SK-N-SH (cell line): ENCODE measurements around the gene SQOR. TPM values are rescaled to one million over a fixed set of nuclear protein-coding genes. Genes with fewer than 3 reads are reported as not detected.

Source experiments
- CTCF ChIA-PET: fragments of 300-600, 350-600 bp; formaldehyde crosslinking; extraction: SDS; loops from one replicate; lab custom pipeline; 2021; lab: Yijun Ruan, JAX
- POLR2A ChIA-PET: fragments of 350-600 bp; sonication (Branson Sonifier 250); formaldehyde crosslinking; extraction: SDS; loops from one replicate; lab custom pipeline; 2020; ENCODE audit warnings: antibody characterized with exemption, inconsistent platforms; lab: Yijun Ruan, JAX
- DNase-seq: peaks from one replicate; pipeline ENCODE4 v3.0.0; 2012
- H2AFZ ChIP-seq: fragments of 200-600 bp; sonication (generic); 2 replicates; pipeline ENCODE4 v1.8.1; 2016; ENCODE audit warnings: antibody characterized with exemption, mild to moderate bottlenecking, low read depth
- H3F3A ChIP-seq: fragments of 200-600 bp; sonication (generic); replicated peaks from 2 replicates; pipeline ENCODE3; 2016; ENCODE audit warnings: antibody characterized with exemption, mild to moderate bottlenecking; ENCODE audit not compliant: insufficient read depth
- H3K27ac ChIP-seq, 2 experiments: fragments of 200-500 bp in 1 of 2; fragments of 200-600 bp in 1 of 2; sonication (Bioruptor generic) in 1 of 2; sonication (generic), shearing (Covaris generic) in 1 of 2; 2 replicates each; pipeline versions ENCODE4 v1.5.1 to v1.6.1; 2014 to 2016; ENCODE audit warnings: low read depth in 2 of 2, inconsistent platforms in 1 of 2, low read length in 1 of 2, mild to moderate bottlenecking in 1 of 2, mixed read lengths in 1 of 2
- H3K27me3 ChIP-seq: fragments of 200-600 bp; sonication (generic), shearing (Covaris generic); 2 replicates; pipeline ENCODE4 v1.6.1; 2016; ENCODE audit warnings: mixed run types; ENCODE audit not compliant: insufficient read depth
- H3K36me3 ChIP-seq, 2 experiments: fragments of 200-500 bp in 1 of 2; fragments of 200-600 bp in 1 of 2; sonication (Bioruptor generic) in 1 of 2; sonication (generic) in 1 of 2; replicated peaks in 1 of 2; 2 replicates each; pipeline versions ENCODE3 to v1.5.1; 2014 to 2016; ENCODE audit warnings: low read length in 1 of 2, mild to moderate bottlenecking in 1 of 2; ENCODE audit not compliant: insufficient read depth in 2 of 2, control insufficient read depth in 1 of 2
- H3K4me1 ChIP-seq, 2 experiments: fragments of 200-500 bp in 1 of 2; fragments of 200-600 bp in 1 of 2; sonication (Bioruptor generic) in 1 of 2; sonication (generic), shearing (Covaris generic) in 1 of 2; 2 replicates each; pipeline versions ENCODE4 v1.5.1 to v1.6.1; 2014 to 2016; ENCODE audit warnings: low read depth in 1 of 2, low read length in 1 of 2, mixed run types in 1 of 2; ENCODE audit not compliant: insufficient read depth in 2 of 2, control insufficient read depth in 1 of 2
- H3K4me2 ChIP-seq: fragments of 200-600 bp; sonication (generic), shearing (Covaris generic); 2 replicates; pipeline ENCODE4 v1.6.1; 2017; ENCODE audit warnings: mixed run types
- H3K4me3 ChIP-seq, 2 experiments: fragments of 200-500 bp in 1 of 2; fragments of 200-600 bp in 1 of 2; sonication (Bioruptor generic) in 1 of 2; sonication (generic), shearing (Covaris generic) in 1 of 2; 2 replicates each; pipeline versions ENCODE4 v1.5.1 to v1.8.1; 2014 to 2016; ENCODE audit warnings: low read depth in 2 of 2, inconsistent platforms in 1 of 2, low read length in 1 of 2, mild to moderate bottlenecking in 1 of 2, mixed read lengths in 1 of 2, moderate library complexity in 1 of 2
- H3K79me2 ChIP-seq: fragments of 200-600 bp; sonication (generic); 2 replicates; pipeline ENCODE4 v1.8.1; 2017; ENCODE audit warnings: mild to moderate bottlenecking; ENCODE audit not compliant: insufficient read depth
- H3K9ac ChIP-seq: fragments of 200-600 bp; sonication (generic); 2 replicates; pipeline ENCODE4 v1.6.1; 2017; ENCODE audit warnings: mixed run types
- H3K9me2 ChIP-seq: fragments of 200-600 bp; sonication (generic); 2 replicates; pipeline ENCODE4 v1.6.1; 2017; ENCODE audit warnings: mixed run types
- H3K9me3 ChIP-seq: fragments of 200-600 bp; sonication (generic); 2 replicates; pipeline ENCODE4 v1.6.1; 2017; ENCODE audit warnings: mixed run types, mild to moderate bottlenecking, moderate library complexity
- H4K20me1 ChIP-seq: fragments of 200-600 bp; sonication (generic); 2 replicates; pipeline ENCODE4 v1.6.1; 2017; ENCODE audit warnings: mild to moderate bottlenecking, mixed run types; ENCODE audit not compliant: insufficient read depth
- ELF1 ChIP-seq: IDR thresholded peaks from 2 replicates; pipeline ENCODE4 v1.4.0; 2012
- EZH2phosphoT487 ChIP-seq: fragments of 200-600 bp; sonication (generic); IDR thresholded peaks from 2 replicates; pipeline ENCODE4 v1.6.1; 2017; ENCODE audit warnings: low read depth, mixed run types, mild to moderate bottlenecking, antibody characterized with exemption, moderate library complexity, borderline replicate concordance
- FOXM1 ChIP-seq: IDR thresholded peaks from 2 replicates; pipeline ENCODE4 v1.4.0; 2012; ENCODE audit warnings: low read depth, mild to moderate bottlenecking
- GABPA ChIP-seq: IDR thresholded peaks from 2 replicates; pipeline ENCODE4 v1.4.0; 2012; ENCODE audit warnings: low read depth, mild to moderate bottlenecking
- GATA2 ChIP-seq: sonication (generic); formaldehyde crosslinking; IDR thresholded peaks from 2 replicates; pipeline ENCODE4 v1.5.0; 2020; ENCODE audit warnings: mild to moderate bottlenecking, missing genetic modification reagents
- JUND ChIP-seq: IDR thresholded peaks from 2 replicates; pipeline ENCODE4 v1.4.0; 2012
- MEF2A ChIP-seq: IDR thresholded peaks from 2 replicates; pipeline ENCODE4 v1.4.0; 2012; ENCODE audit warnings: low read depth, borderline replicate concordance
- MXI1 ChIP-seq: IDR thresholded peaks from 2 replicates; pipeline ENCODE4 v1.6.1; 2012; ENCODE audit warnings: mild to moderate bottlenecking, low read depth, low read length, improper control_type of control experiment
- RAD21 ChIP-seq: IDR thresholded peaks from 2 replicates; pipeline ENCODE4 v1.6.1; 2012; ENCODE audit warnings: mild to moderate bottlenecking, low read length
- RFX5 ChIP-seq: IDR thresholded peaks from 2 replicates; pipeline ENCODE4 v1.6.1; 2012; ENCODE audit warnings: mild to moderate bottlenecking, improper control_type of control experiment, low read length
- RXRA ChIP-seq: IDR thresholded peaks from 2 replicates; pipeline ENCODE4 v1.4.0; 2012; ENCODE audit warnings: low read depth, mild to moderate bottlenecking, borderline replicate concordance
- SMC3 ChIP-seq: IDR thresholded peaks from 2 replicates; pipeline ENCODE4 v1.6.1; 2012; ENCODE audit warnings: low read depth, low read length, improper control_type of control experiment
- TCF12 ChIP-seq: IDR thresholded peaks from 2 replicates; pipeline ENCODE4 v1.4.0; 2012
- TEAD4 ChIP-seq: IDR thresholded peaks from 2 replicates; pipeline ENCODE4 v1.4.0; 2012; ENCODE audit warnings: mild to moderate bottlenecking, borderline replicate concordance; ENCODE audit not compliant: insufficient read depth
- YY1 ChIP-seq: IDR thresholded peaks from 2 replicates; pipeline ENCODE4 v1.4.0; 2012; ENCODE audit warnings: low read depth, mild to moderate bottlenecking
- whole genome bisulfite sequencing: methylation state at CpG from one replicate; pipeline ENCODE4 v1.1.6; 2017; ENCODE audit warnings: low lambda C conversion rate; 5-methylcytosine and 5-hydroxymethylcytosine counted together
- polyA plus RNA-seq, 3 experiments: library from polyadenylated mRNA; depleted of rRNA; stranded (reverse); fragments of >200 nt; gene quantifications; 2 replicates each; pipeline ENCODE4 v1.2.3, GENCODE V29; 2012
- TF ChIP-seq, protein P1 (sequence below): IDR thresholded peaks from 2 replicates; pipeline ENCODE4; 2012
- TF ChIP-seq, protein P2 (sequence below): fragments of 200-600 bp; sonication (generic); IDR thresholded peaks from 2 replicates; pipeline ENCODE4 v1.6.1; 2017; ENCODE audit warnings: antibody characterized with exemption, mild to moderate bottlenecking, moderate library complexity
- TF ChIP-seq, protein P3 (sequence below): IDR thresholded peaks from 2 replicates; pipeline ENCODE4 v1.4.0; 2012; ENCODE audit warnings: low read depth, borderline replicate concordance
- TF ChIP-seq, protein P4 (sequence below): IDR thresholded peaks from 2 replicates; pipeline ENCODE4 v1.4.0; 2012; ENCODE audit warnings: low read depth, borderline replicate concordance
- TF ChIP-seq, protein P5 (sequence below): fragments of 150-350 bp; IDR thresholded peaks from 2 replicates; pipeline ENCODE4 v1.6.1; 2017; ENCODE audit warnings: antibody characterized with exemption, low read length, low read depth, borderline replicate concordance
- TF ChIP-seq, protein P6 (sequence below): fragments of 150-350 bp; IDR thresholded peaks from 2 replicates; pipeline ENCODE4 v1.6.1; 2016; ENCODE audit warnings: mild to moderate bottlenecking, low read depth, low read length

SQOR gene
- polyA plus RNA-seq, 1 of the 3 experiments (the other 2 are of a cell fraction), result 7.8 TPM

DNA sequence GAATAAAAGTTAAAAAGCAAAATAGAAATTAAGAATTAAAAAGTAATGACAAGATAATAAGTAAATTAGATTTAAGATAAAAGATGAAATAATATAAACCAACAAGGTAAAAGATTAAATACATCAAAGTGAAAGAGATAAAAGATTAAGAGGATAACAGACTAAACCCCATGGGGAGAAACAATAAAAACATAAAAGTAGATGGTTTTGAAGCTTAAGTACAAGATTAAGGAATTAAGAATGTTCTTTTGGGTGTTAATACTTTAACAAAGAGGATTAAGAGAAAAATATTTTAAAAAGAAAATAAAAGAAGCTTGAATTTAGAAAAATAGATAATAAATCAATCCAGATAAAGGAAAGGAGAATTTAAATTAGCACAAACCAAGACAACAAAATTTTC, 85.4 kb downstream of the SQOR start:
- Histone ChIP-seq H3K79me2 (no peaks in the 10 kb centered on the region), H2AFZ (no peak overlapping the region), H4K20me1 (no peaks in the 10 kb centered on the region), H3F3A (no peaks in the 10 kb centered on the region), H3K27ac (no peak overlapping the region)
- POLR2A ChIA-PET, result no interaction called here
- no peak for TF ChIP-seq FOXM1
- no peak for TF ChIP-seq SMC3
- TF ChIP-seq, protein P1, sequence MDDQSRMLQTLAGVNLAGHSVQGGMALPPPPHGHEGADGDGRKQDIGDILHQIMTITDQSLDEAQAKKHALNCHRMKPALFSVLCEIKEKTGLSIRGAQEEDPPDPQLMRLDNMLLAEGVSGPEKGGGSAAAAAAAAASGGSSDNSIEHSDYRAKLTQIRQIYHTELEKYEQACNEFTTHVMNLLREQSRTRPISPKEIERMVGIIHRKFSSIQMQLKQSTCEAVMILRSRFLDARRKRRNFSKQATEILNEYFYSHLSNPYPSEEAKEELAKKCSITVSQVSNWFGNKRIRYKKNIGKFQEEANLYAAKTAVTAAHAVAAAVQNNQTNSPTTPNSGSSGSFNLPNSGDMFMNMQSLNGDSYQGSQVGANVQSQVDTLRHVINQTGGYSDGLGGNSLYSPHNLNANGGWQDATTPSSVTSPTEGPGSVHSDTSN, result no peak
- no peak for TF ChIP-seq TCF12
- TF ChIP-seq MXI1, result no peak
- TF ChIP-seq RXRA, result no peak
- no peak for TF ChIP-seq GABPA
- TF ChIP-seq, protein P2, sequence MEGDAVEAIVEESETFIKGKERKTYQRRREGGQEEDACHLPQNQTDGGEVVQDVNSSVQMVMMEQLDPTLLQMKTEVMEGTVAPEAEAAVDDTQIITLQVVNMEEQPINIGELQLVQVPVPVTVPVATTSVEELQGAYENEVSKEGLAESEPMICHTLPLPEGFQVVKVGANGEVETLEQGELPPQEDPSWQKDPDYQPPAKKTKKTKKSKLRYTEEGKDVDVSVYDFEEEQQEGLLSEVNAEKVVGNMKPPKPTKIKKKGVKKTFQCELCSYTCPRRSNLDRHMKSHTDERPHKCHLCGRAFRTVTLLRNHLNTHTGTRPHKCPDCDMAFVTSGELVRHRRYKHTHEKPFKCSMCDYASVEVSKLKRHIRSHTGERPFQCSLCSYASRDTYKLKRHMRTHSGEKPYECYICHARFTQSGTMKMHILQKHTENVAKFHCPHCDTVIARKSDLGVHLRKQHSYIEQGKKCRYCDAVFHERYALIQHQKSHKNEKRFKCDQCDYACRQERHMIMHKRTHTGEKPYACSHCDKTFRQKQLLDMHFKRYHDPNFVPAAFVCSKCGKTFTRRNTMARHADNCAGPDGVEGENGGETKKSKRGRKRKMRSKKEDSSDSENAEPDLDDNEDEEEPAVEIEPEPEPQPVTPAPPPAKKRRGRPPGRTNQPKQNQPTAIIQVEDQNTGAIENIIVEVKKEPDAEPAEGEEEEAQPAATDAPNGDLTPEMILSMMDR, result no peak
- no peak for TF ChIP-seq JUND
- no peak for TF ChIP-seq RAD21
- TF ChIP-seq GATA2 (CRISPR knock-in tag), result no peak
- TF ChIP-seq TEAD4, result no peak
- TF ChIP-seq ELF1, result no peak
- TF ChIP-seq, all 33 proteins: peak for 0
- Histone ChIP-seq H3K27me3 (no peaks in the 10 kb centered on the region), H3K4me3 (no peak overlapping the region), H3K36me3 (no peaks in the 10 kb centered on the region), H3K4me2 (no peak overlapping the region), H3K9me2 (no peaks in the 10 kb centered on the region), H3K9ac (no peak overlapping the region), H3K4me1 (no peaks in the 10 kb centered on the region; a peak in 1 of 4 replicates), H3K9me3 (no peaks in the 10 kb centered on the region)
- CTCF ChIA-PET, result interaction anchor here (0.9 to 10.0 kb wide), 4 partner anchors 14 to 82 kb away, joined by 3 to 170 read pairs (median 7); no protein-coding TSS in a partner anchor
- no peak for DNase-seq

DNA sequence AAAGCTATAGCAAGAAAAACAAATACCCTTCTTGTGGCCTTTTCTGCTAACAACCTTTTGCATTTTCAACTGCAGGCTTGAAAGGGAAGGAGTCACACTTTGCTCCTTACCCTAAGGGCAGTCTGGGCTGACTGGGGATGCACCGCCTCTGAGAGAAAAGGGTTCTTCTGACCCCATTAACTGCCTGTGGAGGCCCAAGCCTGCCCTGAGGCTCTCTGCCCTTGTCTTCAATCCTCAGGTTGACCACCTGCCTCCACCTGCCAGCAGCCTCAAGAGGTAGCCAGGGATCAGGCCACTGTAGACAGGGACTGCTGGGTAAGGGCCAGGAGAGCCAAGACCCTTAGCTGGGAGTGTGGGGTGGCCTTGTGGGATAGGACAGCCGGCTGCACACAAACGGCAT, 93.8 kb downstream of the SQOR start:
- no peak overlapping the region for H3K4me2 ChIP-seq
- TF ChIP-seq, protein P3, sequence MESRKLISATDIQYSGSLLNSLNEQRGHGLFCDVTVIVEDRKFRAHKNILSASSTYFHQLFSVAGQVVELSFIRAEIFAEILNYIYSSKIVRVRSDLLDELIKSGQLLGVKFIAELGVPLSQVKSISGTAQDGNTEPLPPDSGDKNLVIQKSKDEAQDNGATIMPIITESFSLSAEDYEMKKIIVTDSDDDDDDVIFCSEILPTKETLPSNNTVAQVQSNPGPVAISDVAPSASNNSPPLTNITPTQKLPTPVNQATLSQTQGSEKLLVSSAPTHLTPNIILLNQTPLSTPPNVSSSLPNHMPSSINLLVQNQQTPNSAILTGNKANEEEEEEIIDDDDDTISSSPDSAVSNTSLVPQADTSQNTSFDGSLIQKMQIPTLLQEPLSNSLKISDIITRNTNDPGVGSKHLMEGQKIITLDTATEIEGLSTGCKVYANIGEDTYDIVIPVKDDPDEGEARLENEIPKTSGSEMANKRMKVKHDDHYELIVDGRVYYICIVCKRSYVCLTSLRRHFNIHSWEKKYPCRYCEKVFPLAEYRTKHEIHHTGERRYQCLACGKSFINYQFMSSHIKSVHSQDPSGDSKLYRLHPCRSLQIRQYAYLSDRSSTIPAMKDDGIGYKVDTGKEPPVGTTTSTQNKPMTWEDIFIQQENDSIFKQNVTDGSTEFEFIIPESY, result no peak
- TF ChIP-seq RFX5 (no peak), YY1 (no peak), ELF1 (no peak), MEF2A (no peak), EZH2phosphoT487 (no peak)
- TF ChIP-seq, protein P4, sequence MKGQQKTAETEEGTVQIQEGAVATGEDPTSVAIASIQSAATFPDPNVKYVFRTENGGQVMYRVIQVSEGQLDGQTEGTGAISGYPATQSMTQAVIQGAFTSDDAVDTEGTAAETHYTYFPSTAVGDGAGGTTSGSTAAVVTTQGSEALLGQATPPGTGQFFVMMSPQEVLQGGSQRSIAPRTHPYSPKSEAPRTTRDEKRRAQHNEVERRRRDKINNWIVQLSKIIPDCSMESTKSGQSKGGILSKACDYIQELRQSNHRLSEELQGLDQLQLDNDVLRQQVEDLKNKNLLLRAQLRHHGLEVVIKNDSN, result no peak
- TF ChIP-seq, protein P5, sequence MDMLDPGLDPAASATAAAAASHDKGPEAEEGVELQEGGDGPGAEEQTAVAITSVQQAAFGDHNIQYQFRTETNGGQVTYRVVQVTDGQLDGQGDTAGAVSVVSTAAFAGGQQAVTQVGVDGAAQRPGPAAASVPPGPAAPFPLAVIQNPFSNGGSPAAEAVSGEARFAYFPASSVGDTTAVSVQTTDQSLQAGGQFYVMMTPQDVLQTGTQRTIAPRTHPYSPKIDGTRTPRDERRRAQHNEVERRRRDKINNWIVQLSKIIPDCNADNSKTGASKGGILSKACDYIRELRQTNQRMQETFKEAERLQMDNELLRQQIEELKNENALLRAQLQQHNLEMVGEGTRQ, result no peak
- TF ChIP-seq, protein P6, sequence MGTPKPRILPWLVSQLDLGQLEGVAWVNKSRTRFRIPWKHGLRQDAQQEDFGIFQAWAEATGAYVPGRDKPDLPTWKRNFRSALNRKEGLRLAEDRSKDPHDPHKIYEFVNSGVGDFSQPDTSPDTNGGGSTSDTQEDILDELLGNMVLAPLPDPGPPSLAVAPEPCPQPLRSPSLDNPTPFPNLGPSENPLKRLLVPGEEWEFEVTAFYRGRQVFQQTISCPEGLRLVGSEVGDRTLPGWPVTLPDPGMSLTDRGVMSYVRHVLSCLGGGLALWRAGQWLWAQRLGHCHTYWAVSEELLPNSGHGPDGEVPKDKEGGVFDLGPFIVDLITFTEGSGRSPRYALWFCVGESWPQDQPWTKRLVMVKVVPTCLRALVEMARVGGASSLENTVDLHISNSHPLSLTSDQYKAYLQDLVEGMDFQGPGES, result no peak
- ChIA-PET CTCF (interaction anchor here (0.5 to 12.6 kb wide), 3 partner anchors 14 to 61 kb away, joined by 3 to 82 read pairs (median 7); no protein-coding TSS in a partner anchor), POLR2A (no interaction called here)
- 77% methylated on average over 2 of the region's 3 CpGs for WGBS
- H3K27ac ChIP-seq, result no peak overlapping the region
- H4K20me1 ChIP-seq, result no peaks in the 10 kb centered on the region
- H3K27me3 ChIP-seq, result 0 out of 2 replicates have a peak, but pooled peaks cover 8% of the 10 kb centered on the region
- H3F3A ChIP-seq, result no peaks in the 10 kb centered on the region
- H3K9ac ChIP-seq, result no peak overlapping the region
- no peak for DNase-seq
- no peak overlapping the region for H3K4me3 ChIP-seq
- no peak overlapping the region for H2AFZ ChIP-seq
- H3K9me2 ChIP-seq, result no peaks in the 10 kb centered on the region
- no peaks in the 10 kb centered on the region for H3K79me2 ChIP-seq
- no peaks in the 10 kb centered on the region for H3K36me3 ChIP-seq
- H3K4me1 ChIP-seq, result peaks cover 0 to 9% of the 10 kb centered on the region in 2 experiments; a peak in 1 of 4 replicates
- no peaks in the 10 kb centered on the region for H3K9me3 ChIP-seq
